OCI-LY1 (cell line): ENCODE results near the gene SLCO3A1.

ENCODE experiments used
- H2AFZ ChIP-seq: fragments of 200-600 bp; sonication (generic), shearing (Covaris generic); 2 replicates; pipeline ENCODE4 v1.6.0; 2014; ENCODE audit warnings: antibody characterized with exemption, mild to moderate bottlenecking, low read length
- H3F3A ChIP-seq: fragments of 200-600 bp; sonication (generic), shearing (Covaris generic); 2 replicates; pipeline ENCODE4 v1.6.0; 2014; ENCODE audit warnings: mild to moderate bottlenecking, antibody characterized with exemption, low read length, moderate library complexity; ENCODE audit not compliant: insufficient read depth
- H3K27ac ChIP-seq: fragments of 200-600 bp; sonication (generic); 2 replicates; pipeline ENCODE4 v1.5.1; 2014; ENCODE audit warnings: low read length, mixed run types, mild to moderate bottlenecking, low read depth; ENCODE audit not compliant: poor library complexity, severe bottlenecking
- H3K27me3 ChIP-seq: fragments of 200-600 bp; sonication (generic); 2 replicates; pipeline ENCODE4 v1.6.0; 2014; ENCODE audit warnings: antibody characterized with exemption, mild to moderate bottlenecking, low read length, moderate library complexity; ENCODE audit not compliant: insufficient read depth
- H3K36me3 ChIP-seq: fragments of 200-600 bp; sonication (generic); 2 replicates; pipeline ENCODE4 v1.6.1; 2014; ENCODE audit warnings: mild to moderate bottlenecking, antibody characterized with exemption, low read length, moderate library complexity, mixed read lengths; ENCODE audit not compliant: insufficient read depth
- H3K4me1 ChIP-seq: fragments of 200-600 bp; sonication (generic); 2 replicates; pipeline ENCODE4 v1.5.1; 2014; ENCODE audit warnings: mild to moderate bottlenecking, low read length, moderate library complexity; ENCODE audit not compliant: insufficient read depth, severe bottlenecking
- H3K4me2 ChIP-seq: fragments of 200-600 bp; sonication (generic), shearing (Covaris generic); 2 replicates; pipeline ENCODE4 v1.6.1; 2014; ENCODE audit warnings: low read length
- H3K4me3 ChIP-seq: fragments of 200-600 bp; sonication (generic); 2 replicates; pipeline ENCODE4 v1.5.1; 2014; ENCODE audit warnings: low read length, low read depth, mild to moderate bottlenecking, mixed read lengths; ENCODE audit not compliant: poor library complexity, severe bottlenecking
- H3K79me2 ChIP-seq: fragments of 200-600 bp; shearing (Covaris generic); 2 replicates; pipeline ENCODE4 v1.6.1; 2016; ENCODE audit warnings: mixed run types, low read length, mixed read lengths; ENCODE audit not compliant: insufficient read depth
- H3K9ac ChIP-seq: fragments of 200-600 bp; sonication (generic), shearing (Covaris generic); 2 replicates; pipeline ENCODE4 v1.6.1; 2014; ENCODE audit warnings: mild to moderate bottlenecking, low read length, mixed read lengths
- H3K9me2 ChIP-seq: fragments of 200-600 bp; sonication (generic), shearing (Covaris generic); 2 replicates; pipeline ENCODE4 v1.6.1; 2014; ENCODE audit warnings: low read depth, mild to moderate bottlenecking, low read length, mixed read lengths
- H3K9me3 ChIP-seq: fragments of 200-600 bp; shearing (Covaris generic); 2 replicates; pipeline ENCODE4 v1.6.1; 2014; ENCODE audit warnings: low read length, mixed read lengths
- H4K20me1 ChIP-seq: fragments of 200-600 bp; sonication (generic), shearing (Covaris generic); 2 replicates; pipeline ENCODE4 v1.6.0; 2016; ENCODE audit warnings: mild to moderate bottlenecking, low read length; ENCODE audit not compliant: insufficient read depth
- CTCF ChIP-seq: fragments of 200-600 bp; sonication (generic), shearing (Covaris generic); IDR thresholded peaks from 2 replicates; pipeline ENCODE4 v1.5.1; 2017; ENCODE audit warnings: mild to moderate bottlenecking, antibody characterized with exemption, low read length, moderate library complexity, mixed read lengths
- EZH2 ChIP-seq: fragments of 200-600 bp; sonication (generic), shearing (Covaris generic); IDR thresholded peaks from 2 replicates; pipeline ENCODE4 v1.8.0; 2017; ENCODE audit warnings: borderline replicate concordance, mixed run types, mild to moderate bottlenecking, antibody characterized with exemption, low read length, moderate library complexity, mixed read lengths

SLCO3A1 gene

GRCh38 chr15:91988655-91989054 lies 135.1 kb downstream of the SLCO3A1 start:
- H4K20me1 ChIP-seq: no peaks in the 10 kb centered on the region
- no peaks in the 10 kb centered on the region for H3K79me2 ChIP-seq
- H3K36me3 ChIP-seq: no peaks in the 10 kb centered on the region
- no peak overlapping the region for H3K4me2 ChIP-seq
- TF ChIP-seq EZH2 (no peak), CTCF (no peak)
- H3K27me3 ChIP-seq: no peaks in the 10 kb centered on the region
- H3K9me2 ChIP-seq: no peaks in the 10 kb centered on the region
- no peak overlapping the region for H3K27ac ChIP-seq
- H2AFZ ChIP-seq: no peak overlapping the region
- H3K4me3 ChIP-seq: no peak overlapping the region
- H3K9ac ChIP-seq: no peak overlapping the region
- H3F3A ChIP-seq: no peaks in the 10 kb centered on the region
- no peaks in the 10 kb centered on the region for H3K4me1 ChIP-seq
- H3K9me3 ChIP-seq: no peaks in the 10 kb centered on the region

- H4K20me1 ChIP-seq: no peaks in the 10 kb centered on the region
- H3K4me2 ChIP-seq: no peak overlapping the region
- no peaks in the 10 kb centered on the region for H3K27me3 ChIP-seq
- no peak overlapping the region for H3K27ac ChIP-seq
- H3K9me2 ChIP-seq: no peaks in the 10 kb centered on the region
- no peak overlapping the region for H3K4me3 ChIP-seq
- no peaks in the 10 kb centered on the region for H3K36me3 ChIP-seq
- no peak overlapping the region for H2AFZ ChIP-seq
- no peak overlapping the region for H3K9ac ChIP-seq
- TF ChIP-seq EZH2: no peak
- TF ChIP-seq CTCF: no peak
- no peaks in the 10 kb centered on the region for H3K79me2 ChIP-seq
- no peaks in the 10 kb centered on the region for H3K9me3 ChIP-seq
- H3F3A ChIP-seq: no peaks in the 10 kb centered on the region
- H3K4me1 ChIP-seq: no peaks in the 10 kb centered on the region
These were observed 136.3 kb downstream of the SLCO3A1 start for GRCh38 chr15:91989821-91990220.

GRCh38 chr15:91992945-91993344 lies 139.4 kb downstream of the SLCO3A1 start:
- Histone ChIP-seq H3K9me3 (no peaks in the 10 kb centered on the region), H3K9me2 (no peaks in the 10 kb centered on the region), H3K27me3 (no peaks in the 10 kb centered on the region), H3K36me3 (no peaks in the 10 kb centered on the region), H3K4me1 (no peaks in the 10 kb centered on the region), H4K20me1 (no peaks in the 10 kb centered on the region), H2AFZ (no peak overlapping the region), H3F3A (no peaks in the 10 kb centered on the region), H3K79me2 (no peaks in the 10 kb centered on the region), H3K4me2 (no peak overlapping the region), H3K4me3 (no peak overlapping the region), H3K9ac (no peak overlapping the region), H3K27ac (no peak overlapping the region)
- no peak for TF ChIP-seq CTCF
- no peak for TF ChIP-seq EZH2
